ENCODE data around the gene C18orf54. TPM values are rescaled to one million over a fixed set of nuclear protein-coding genes. Genes with fewer than 3 reads are reported as not detected.

The C18orf54 gene
- total RNA-seq (2022; extraction: Qiagen RNA extraction), result 2.1 to 3.3 TPM (median 2.6 TPM) in 5 replicates

GRCh38 chr18:54357660-54358494 is at the start of gene C18orf54, which contains the start of gene STARD6:
C18orf54 (plus strand) TSS chr18:54357906; CDS start chr18:54360573, 2,667 bp downstream.
STARD6 (minus strand) TSS chr18:54357858; CDS start chr18:54354573, 3,285 bp downstream.

Other genes starting within 250 kb of the C18orf54 start
- 29.0 to 60.5 TPM (median 59.0 TPM) in 5 replicates for gene MBD2, start 133.2 kb upstream of the C18orf54 start, total RNA-seq (2022; extraction: Qiagen RNA extraction)
- 7.1 to 8.9 TPM (median 8.6 TPM) in 5 replicates for gene POLI, start 88.4 kb upstream of the C18orf54 start, total RNA-seq (2022; extraction: Qiagen RNA extraction)
- 0.20 TPM in 1 of 5 replicates, not detected in the others for gene STARD6, start within 50 bp of the C18orf54 start, total RNA-seq (2022; extraction: Qiagen RNA extraction)
- gene DYNAP, start 233.3 kb downstream of the C18orf54 start, total RNA-seq (2022; extraction: Qiagen RNA extraction), result not detected in 5 replicates

All from A549 treated with Hydrocortisone at 1 μM for 4 hours (cell line).